GM23338 (cell line): ENCODE data around the gene CHCHD3. TPM values are rescaled to one million over a fixed set of nuclear protein-coding genes. Genes with fewer than 3 reads are reported as not detected.

Experiments
- ATAC-seq: fragments of 200-7000 bp; cut with Tn5 transposase; 3 replicates; pipeline ENCODE4 v1.9.1; 2020
- DNase-seq: peaks from one replicate; pipeline ENCODE4 v3.0.0-alpha.2; 2015; ENCODE audit warnings: low spot score
- H2AFZ ChIP-seq: fragments of 200-600 bp; sonication (generic); 2 replicates; pipeline ENCODE4 v1.8.0; 2016; ENCODE audit warnings: antibody characterized with exemption, mild to moderate bottlenecking, moderate library complexity
- H3F3A ChIP-seq: fragments of 200-600 bp; sonication (generic); replicated peaks from 2 replicates; pipeline ENCODE4 v1.8.0; 2017; ENCODE audit warnings: antibody characterized with exemption, mixed run types, low read depth
- H3K27ac ChIP-seq: fragments of 200-600 bp; sonication (generic); 2 replicates; pipeline ENCODE4 v1.6.1; 2016; ENCODE audit warnings: low read depth
- H3K27me3 ChIP-seq: fragments of 200-600 bp; sonication (generic); 2 replicates; pipeline ENCODE4 v1.8.0; 2016; ENCODE audit warnings: mild to moderate bottlenecking, mixed run types, moderate library complexity; ENCODE audit not compliant: insufficient read depth
- H3K36me3 ChIP-seq: fragments of 200-600 bp; sonication (generic); 2 replicates; pipeline ENCODE4 v1.8.0; 2016; ENCODE audit warnings: mild to moderate bottlenecking; ENCODE audit not compliant: insufficient read depth
- H3K4me1 ChIP-seq: fragments of 200-600 bp; sonication (generic); 2 replicates; pipeline ENCODE4 v1.8.0; 2016; ENCODE audit warnings: mild to moderate bottlenecking, moderate library complexity; ENCODE audit not compliant: insufficient read depth
- H3K4me2 ChIP-seq: fragments of 200-600 bp; sonication (generic); 2 replicates; pipeline ENCODE4 v1.7.1; 2017; ENCODE audit warnings: mixed run types
- H3K4me3 ChIP-seq: fragments of 200-600 bp; sonication (generic); 2 replicates; pipeline ENCODE4 v1.6.1; 2016; ENCODE audit warnings: mixed run types
- H3K79me2 ChIP-seq: fragments of 200-600 bp; sonication (generic); replicated peaks from 2 replicates; pipeline ENCODE4 v1.8.0; 2017; ENCODE audit warnings: mild to moderate bottlenecking; ENCODE audit not compliant: insufficient read depth
- H3K9me2 ChIP-seq: fragments of 200-600 bp; sonication (generic); 2 replicates; pipeline ENCODE4 v1.8.0; 2017; ENCODE audit not compliant: insufficient read depth
- H4K20me1 ChIP-seq: fragments of 200-600 bp; sonication (generic); replicated peaks from 2 replicates; pipeline ENCODE4 v1.8.0; 2017; ENCODE audit warnings: mild to moderate bottlenecking; ENCODE audit not compliant: insufficient read depth
- H3K27ac Mint-ChIP-seq: 2 replicates; pipeline ENCODE4 v1.8.0; 2020; ENCODE audit warnings: inconsistent platforms, mild to moderate bottlenecking, moderate library complexity, mixed read lengths
- H3K27me3 Mint-ChIP-seq: 3 replicates; pipeline ENCODE4 v1.8.0; 2022; ENCODE audit warnings: low read depth, mild to moderate bottlenecking, moderate library complexity, mixed read lengths, inconsistent platforms; ENCODE audit not compliant: insufficient read depth, poor library complexity
- H3K36me3 Mint-ChIP-seq: 3 replicates; pipeline ENCODE4 v1.8.0; 2021; ENCODE audit warnings: low read depth, mild to moderate bottlenecking, inconsistent platforms, moderate library complexity, mixed read lengths
- H3K4me1 Mint-ChIP-seq: 3 replicates; pipeline ENCODE4 v1.8.0; 2020; ENCODE audit warnings: mild to moderate bottlenecking, inconsistent platforms, mixed read lengths
- H3K4me3 Mint-ChIP-seq: 3 replicates; pipeline ENCODE4 v1.8.0; 2021; ENCODE audit warnings: moderate library complexity, mild to moderate bottlenecking, inconsistent platforms, mixed read lengths
- H3K9me3 Mint-ChIP-seq: 3 replicates; pipeline ENCODE4 v1.8.0; 2020; ENCODE audit warnings: moderate library complexity, mild to moderate bottlenecking, inconsistent platforms, mixed read lengths
- CREB1 ChIP-seq: fragments of 250-450 bp; sonication (Bioruptor Pico); IDR thresholded peaks from 2 replicates; pipeline ENCODE4 v1.5.0; 2020; ENCODE audit warnings: low read depth, mild to moderate bottlenecking, moderate library complexity
- JUNB ChIP-seq: IDR thresholded peaks from one replicate; pipeline ENCODE4 v1.6.1; 2016; ENCODE audit warnings: antibody characterized with exemption; ENCODE audit not compliant: unreplicated experiment
- NANOG ChIP-seq: IDR thresholded peaks from 2 replicates; pipeline ENCODE4 v1.6.1; 2016; ENCODE audit warnings: antibody characterized with exemption, borderline replicate concordance
- POLR2AphosphoS5 ChIP-seq: IDR thresholded peaks from 2 replicates; pipeline ENCODE4 v1.6.1; 2016; ENCODE audit warnings: antibody characterized with exemption, low read depth
- REST ChIP-seq: IDR thresholded peaks from one replicate; pipeline ENCODE4 v1.6.1; 2018; ENCODE audit warnings: antibody characterized with exemption; ENCODE audit not compliant: unreplicated experiment
- STAT1 ChIP-seq: IDR thresholded peaks from one replicate; pipeline ENCODE4 v1.6.1; 2016; ENCODE audit warnings: antibody characterized with exemption; ENCODE audit not compliant: unreplicated experiment
- ZNF114 ChIP-seq: fragments of 250-450 bp; sonication (Bioruptor Pico); IDR thresholded peaks from 2 replicates; pipeline ENCODE4 v1.5.0; 2020; ENCODE audit warnings: mild to moderate bottlenecking, moderate library complexity
- ZNF462 ChIP-seq: fragments of 250-450 bp; sonication (Bioruptor Pico); IDR thresholded peaks from 2 replicates; pipeline ENCODE4 v1.5.0; 2020; ENCODE audit warnings: mild to moderate bottlenecking, moderate library complexity
- polyA plus RNA-seq: library from polyadenylated mRNA; unstranded; fragments of >200 nt; fragmentation: Nextera tagmentation; extraction: Ambion mirVana; gene quantifications from 2 replicates; pipeline ENCODE4 v1.2.1, GENCODE V29; 2016
- total RNA-seq: library from RNA; depleted of rRNA; stranded (reverse); fragments of >200 nt; shearing (Covaris generic); gene quantifications from 2 replicates; pipeline ENCODE4 v1.2.3, GENCODE V29; 2014

Gene CHCHD3
- total and polyA plus RNA-seq, 2 experiments from 2014 or later, result 107 to 131 TPM

- DNase-seq (no peak), ATAC-seq (no peak)
- no peak overlapping the region for H3K4me2 ChIP-seq
- H3K4me3 ChIP-seq, result no peak overlapping the region
- TF ChIP-seq REST, result no peak
- TF ChIP-seq STAT1, result no peak
- TF ChIP-seq ZNF114 (CRISPR knock-in tag), result no peak
- no peak for TF ChIP-seq NANOG
- TF ChIP-seq CREB1 (CRISPR knock-in tag), result no peak
- no peaks in the 10 kb centered on the region for H3K36me3 Mint-ChIP-seq
- no peaks in the 10 kb centered on the region for H3K36me3 ChIP-seq
- H3F3A ChIP-seq, result no peaks in the 10 kb centered on the region
- H2AFZ ChIP-seq, result no peak overlapping the region
- no peak overlapping the region for H3K27ac Mint-ChIP-seq
- no peak overlapping the region for H3K27ac ChIP-seq
- H3K9me3 Mint-ChIP-seq, result no peaks in the 10 kb centered on the region
- no peaks in the 10 kb centered on the region for H3K9me2 ChIP-seq
- no peaks in the 10 kb centered on the region for H3K27me3 ChIP-seq
- no peak overlapping the region for H3K4me3 Mint-ChIP-seq
- H3K79me2 ChIP-seq, result 0 out of 2 replicates have a peak, but pooled peaks cover 7% of the 10 kb centered on the region
- H3K27me3 Mint-ChIP-seq, result peaks cover 3% of the 10 kb centered on the region
- H4K20me1 ChIP-seq, result no peaks in the 10 kb centered on the region; the same call in 1 of the 2 replicates
- H3K4me1 Mint-ChIP-seq, result peaks cover 23% of the 10 kb centered on the region
- peaks cover 12% of the 10 kb centered on the region for H3K4me1 ChIP-seq
These were observed 224.2 kb downstream of the CHCHD3 start for GRCh38 chr7:132857703-132858102.

- Histone ChIP-seq H3K4me2 (no peak overlapping the region), H3K4me3 (no peak overlapping the region), H3K4me1 (peaks cover 12% of the 10 kb centered on the region), H3K27me3 (no peaks in the 10 kb centered on the region), H3K36me3 (no peaks in the 10 kb centered on the region), H3K27ac (no peak overlapping the region), H2AFZ (no peak overlapping the region), H3F3A (no peaks in the 10 kb centered on the region), H4K20me1 (no peaks in the 10 kb centered on the region; the same call in 1 of the 2 replicates), H3K79me2 (0 out of 2 replicates have a peak, but pooled peaks cover 2% of the 10 kb centered on the region), H3K9me2 (no peaks in the 10 kb centered on the region)
- H3K27me3 Mint-ChIP-seq, result peaks cover 3% of the 10 kb centered on the region
- DNase-seq (no peak), ATAC-seq (no peak)
- no peaks in the 10 kb centered on the region for H3K36me3 Mint-ChIP-seq
- H3K4me1 Mint-ChIP-seq, result peaks cover 23% of the 10 kb centered on the region
- no peak overlapping the region for H3K27ac Mint-ChIP-seq
- no peaks in the 10 kb centered on the region for H3K9me3 Mint-ChIP-seq
- H3K4me3 Mint-ChIP-seq, result no peak overlapping the region
- TF ChIP-seq NANOG (no peak), ZNF462 (CRISPR knock-in tag) (no peak), REST (no peak), POLR2AphosphoS5 (no peak), CREB1 (CRISPR knock-in tag) (no peak), JUNB (no peak)
These were observed 224.9 kb downstream of the CHCHD3 start for GRCh38 chr7:132857031-132857430.
